A549 treated with RU486 at 1 μM for 4 hours (cell line): ENCODE data around the gene SNX20. TPM values are rescaled to one million over a fixed set of nuclear protein-coding genes. Genes with fewer than 3 reads are reported as not detected.

ENCODE experiments used
- total RNA-seq: library from RNA; stranded (reverse); fragments of 200-300 nt; extraction: Qiagen RNA extraction; gene quantifications from 5 replicates; pipeline ENCODE4 v1.2.3, GENCODE V29; 2022; ENCODE audit warnings: low read depth

SNX20 gene, protein sequence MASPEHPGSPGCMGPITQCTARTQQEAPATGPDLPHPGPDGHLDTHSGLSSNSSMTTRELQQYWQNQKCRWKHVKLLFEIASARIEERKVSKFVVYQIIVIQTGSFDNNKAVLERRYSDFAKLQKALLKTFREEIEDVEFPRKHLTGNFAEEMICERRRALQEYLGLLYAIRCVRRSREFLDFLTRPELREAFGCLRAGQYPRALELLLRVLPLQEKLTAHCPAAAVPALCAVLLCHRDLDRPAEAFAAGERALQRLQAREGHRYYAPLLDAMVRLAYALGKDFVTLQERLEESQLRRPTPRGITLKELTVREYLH
- total RNA-seq, result not detected in 5 replicates

DNA sequence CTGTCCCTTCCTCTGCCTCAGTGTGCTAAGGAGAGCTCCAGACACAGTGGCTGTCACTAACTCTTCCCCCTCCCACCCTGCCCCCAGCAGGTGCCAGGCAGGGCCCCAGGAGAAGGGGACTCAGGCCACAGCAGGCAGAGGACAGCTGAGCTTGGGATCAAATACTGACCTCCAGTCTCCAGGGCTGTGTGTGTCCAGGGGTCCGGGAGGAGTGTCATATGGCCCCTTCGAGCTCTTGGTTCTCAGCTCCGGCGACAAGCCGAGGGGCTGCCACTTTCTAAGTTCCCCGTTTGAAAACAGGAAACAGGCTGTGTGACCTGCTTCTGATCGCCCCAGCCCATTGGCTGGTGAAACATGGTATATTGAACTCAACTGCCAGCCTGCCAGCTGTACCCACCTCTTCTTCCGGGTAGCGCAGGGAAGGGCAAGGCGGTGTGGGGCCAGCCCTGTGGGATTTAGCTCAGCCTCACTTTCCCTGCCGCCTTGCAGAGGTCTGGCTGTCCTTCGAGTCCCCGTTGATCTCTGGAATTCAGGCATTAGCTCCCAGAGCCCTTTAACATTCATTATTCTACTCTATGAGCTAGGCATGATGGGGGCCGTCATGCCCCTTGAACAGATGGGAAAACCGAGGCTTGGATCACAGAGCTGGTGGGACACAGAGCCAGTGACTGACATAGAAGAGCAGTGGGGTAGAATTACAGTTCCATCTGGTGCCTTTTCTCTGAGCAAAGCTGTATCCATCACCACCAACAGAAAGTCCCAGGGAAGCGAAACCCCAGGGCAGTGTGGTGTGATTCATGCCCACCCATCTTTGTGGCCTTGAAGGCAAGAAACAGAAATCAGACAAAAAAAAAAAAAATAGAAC, at the start of gene SNX20:
SNX20 (minus strand) TSS at position 292 of the 865 bp plus-strand sequence. CDS start 3,786 bp downstream, outside the sequence.

DNA sequence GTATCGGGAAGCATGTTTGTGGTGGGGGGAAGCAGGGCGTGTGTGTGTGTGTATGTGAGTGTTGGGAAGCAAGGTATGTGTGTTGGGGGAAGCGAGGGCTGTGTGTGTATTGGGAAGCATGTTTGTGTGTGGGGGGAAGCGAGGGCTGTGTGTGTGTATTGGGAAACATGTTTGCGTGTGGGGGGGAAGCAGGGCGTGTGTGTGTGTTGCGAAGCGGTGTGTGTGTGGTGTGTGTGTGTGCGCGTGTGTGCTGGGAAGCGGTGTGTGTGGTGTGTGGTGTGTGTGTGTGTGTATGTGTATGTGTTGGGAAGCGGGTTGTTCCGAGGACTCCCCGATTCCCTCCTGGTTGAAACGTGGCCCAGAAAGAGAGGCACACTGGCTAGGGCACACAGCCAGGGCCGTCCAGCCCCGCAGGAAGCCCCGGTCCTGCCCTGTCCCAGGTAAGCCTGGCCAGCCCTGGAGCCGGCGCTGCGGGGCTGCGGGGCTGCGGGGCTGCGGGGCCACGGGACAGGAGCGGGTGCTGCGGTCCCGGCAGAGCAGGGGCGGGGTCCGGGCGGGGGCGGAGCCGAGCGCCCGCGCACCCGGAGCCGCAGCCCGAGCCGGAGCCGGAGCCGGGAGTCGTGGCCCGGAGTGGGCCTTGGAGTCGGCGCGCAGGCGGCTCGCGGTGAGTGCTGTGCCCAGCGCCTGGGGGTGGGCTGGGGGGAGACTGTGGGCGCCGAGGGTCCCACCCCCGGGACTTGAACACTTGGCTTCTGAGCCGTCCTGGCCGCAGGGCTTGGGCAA, 12.1 kb upstream of the SNX20 start, which contains the start of gene NOD2:
NOD2 (plus strand) TSS at position 608 of the 783 bp plus-strand sequence. CDS start 5,890 bp downstream, outside the sequence.

Other genes with a start within 250 kb of the SNX20 start
- gene NKD1, start 132.9 kb downstream of the SNX20 start, total RNA-seq, result 0.09 to 0.67 TPM (median 0.54 TPM) in 5 replicates
- gene NOD2, start 12.3 kb upstream of the SNX20 start, total RNA-seq, result not detected in 5 replicates
- 10.1 to 17.6 TPM (median 15.6 TPM) in 5 replicates for gene CYLD, start 60.8 kb upstream of the SNX20 start, total RNA-seq